Measurements from ENCODE around the gene FAM120A. TPM values are rescaled to one million over a fixed set of nuclear protein-coding genes. Genes with fewer than 3 reads are reported as not detected.

Gene FAM120A
- total RNA-seq, 1 experiment from 2014 or later = 115 TPM

- DNase-seq (ENCODE audit: low spot score) = peak; percentile 45
Observed at GRCh38 chr9:93577078-93577974, 125.8 kb downstream of the FAM120A start.

DNA sequence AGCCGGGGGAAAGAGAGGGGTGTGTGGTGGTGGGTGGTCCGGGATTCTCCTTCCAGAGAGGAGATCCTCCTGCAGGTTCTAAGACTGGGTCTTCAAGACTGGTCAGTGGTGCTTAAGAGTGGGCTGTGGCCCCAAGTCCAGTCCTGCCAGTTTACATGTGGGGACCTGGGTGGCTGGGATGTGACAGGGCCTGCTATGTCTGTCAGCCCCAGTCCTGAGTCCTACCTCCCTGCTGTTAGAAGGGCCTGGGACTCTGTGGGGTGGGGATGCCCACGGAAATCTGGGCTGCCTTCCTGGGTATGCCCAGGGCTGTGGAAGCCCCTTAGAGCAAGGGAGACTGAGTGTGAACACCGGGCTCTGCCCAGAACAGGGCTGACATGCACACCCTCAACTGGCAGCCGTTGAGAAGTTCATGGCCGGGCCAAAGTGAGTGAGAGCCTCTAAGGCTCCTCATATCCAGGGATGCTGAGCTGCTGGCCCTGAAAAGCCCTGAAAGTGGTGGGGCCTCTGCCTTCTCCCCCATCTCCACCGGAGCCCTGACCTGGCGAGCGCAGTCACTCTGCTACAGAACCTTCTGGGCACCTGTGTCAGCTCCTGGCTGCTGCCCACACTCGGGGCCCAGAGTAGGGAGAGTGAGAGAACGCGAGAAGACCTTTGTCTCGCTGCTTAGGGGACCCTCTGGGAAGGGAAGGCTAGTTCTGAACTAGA, 126.6 kb downstream of the FAM120A start:
- DNase-seq (ENCODE audit: low spot score) = no peak

- DNase-seq (ENCODE audit: low spot score) = no peak
Observed at GRCh38 chr9:93578844-93579243, 127.4 kb downstream of the FAM120A start.

DNA sequence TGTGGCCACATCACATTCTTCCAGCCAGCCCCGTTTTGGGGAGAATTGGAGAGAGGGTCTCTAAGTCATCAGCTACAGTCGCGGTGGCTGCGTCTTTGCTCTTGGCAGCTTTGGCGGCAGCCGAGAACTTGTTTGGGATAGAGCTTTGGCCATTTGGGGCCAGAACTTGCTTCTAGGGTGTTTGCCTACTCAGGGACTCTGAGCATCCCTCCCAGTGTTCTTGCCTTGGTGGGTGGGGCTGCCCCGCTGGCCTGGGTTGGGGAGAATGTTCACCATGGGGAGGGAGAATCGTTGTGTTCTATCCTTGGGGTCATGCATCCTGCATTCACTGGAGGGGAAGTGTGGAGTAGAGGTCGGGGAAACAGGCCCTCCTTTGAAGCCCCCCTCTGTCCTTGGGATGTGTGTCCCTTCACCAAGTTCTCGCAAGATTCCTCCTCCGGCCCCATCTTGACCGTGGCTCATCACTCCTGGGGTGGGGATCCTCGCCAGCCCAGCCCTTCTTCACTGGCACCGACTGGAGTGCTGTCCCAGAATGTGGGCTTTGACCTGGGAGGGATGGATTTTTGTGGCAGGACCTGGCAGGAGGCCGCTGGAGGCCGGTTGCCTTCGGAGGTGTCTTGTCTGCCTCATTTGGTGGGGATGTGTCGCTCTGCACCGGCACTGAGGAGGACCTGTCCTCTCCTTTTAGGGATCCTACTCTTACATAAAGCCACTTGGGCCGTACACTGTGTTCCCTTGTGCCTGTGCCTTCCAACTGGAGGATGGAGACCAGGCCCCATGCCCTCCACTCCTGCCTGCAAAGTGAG, 128.4 kb downstream of the FAM120A start:
- DNase-seq (ENCODE audit: low spot score) = no peak

DNA sequence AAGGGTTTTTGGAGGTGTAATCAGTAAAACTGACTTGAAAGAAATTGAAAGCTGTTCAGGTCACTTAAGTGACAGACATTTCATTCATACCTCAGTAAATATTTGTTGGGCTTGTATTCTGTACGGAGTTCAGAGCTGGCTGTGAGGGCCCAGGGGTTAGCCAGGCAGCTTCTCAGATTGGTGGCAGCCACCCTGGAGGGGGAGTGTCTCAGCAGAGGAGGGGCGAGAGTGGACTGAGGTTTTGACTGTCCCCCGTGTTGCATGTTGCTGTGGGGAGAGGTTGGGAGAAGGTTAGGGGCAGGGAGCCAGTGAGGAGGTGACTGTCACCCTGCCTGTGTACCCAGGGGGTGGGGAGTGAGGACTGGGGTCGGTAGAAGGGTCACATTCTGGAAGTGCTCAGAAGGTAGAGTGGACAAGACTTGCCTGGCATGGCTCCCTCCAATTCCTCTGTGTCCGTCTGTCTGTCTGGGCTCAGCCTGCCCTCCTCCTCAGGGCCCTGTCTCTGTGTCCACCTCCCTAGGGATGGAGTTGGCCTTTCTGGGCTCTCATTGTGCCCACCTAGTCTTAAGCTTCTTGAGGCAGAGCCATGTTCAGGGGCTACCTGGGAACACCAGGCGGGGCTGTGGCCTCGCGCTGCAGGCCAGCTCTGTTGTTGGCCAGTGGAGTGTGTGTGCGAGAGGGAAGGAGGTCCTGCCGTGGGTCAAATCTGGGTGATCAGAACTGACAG, 129.3 kb downstream of the FAM120A start:
- DNase-seq (ENCODE audit: low spot score) = no peak

DNA sequence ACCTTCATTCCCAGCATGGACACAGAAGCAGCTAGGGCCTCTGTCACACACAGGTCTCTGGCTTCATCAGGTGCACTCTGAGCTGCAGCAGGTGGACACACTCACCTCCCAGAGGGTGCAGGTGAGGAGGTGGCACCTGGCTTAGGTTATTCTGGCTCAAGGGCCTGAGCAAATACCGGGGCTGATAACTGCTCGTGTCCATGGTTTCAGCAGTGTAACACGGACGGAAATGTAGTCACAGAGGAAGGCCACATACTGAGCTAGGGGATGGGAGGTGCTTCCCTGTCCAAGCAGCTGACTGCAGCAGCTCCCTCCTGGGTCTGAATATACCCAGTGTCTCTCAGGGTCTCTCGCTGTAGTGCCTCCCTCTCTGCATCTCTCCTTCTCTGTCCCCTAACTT, 130.6 kb downstream of the FAM120A start:
- no peak for DNase-seq (ENCODE audit: low spot score)

DNA sequence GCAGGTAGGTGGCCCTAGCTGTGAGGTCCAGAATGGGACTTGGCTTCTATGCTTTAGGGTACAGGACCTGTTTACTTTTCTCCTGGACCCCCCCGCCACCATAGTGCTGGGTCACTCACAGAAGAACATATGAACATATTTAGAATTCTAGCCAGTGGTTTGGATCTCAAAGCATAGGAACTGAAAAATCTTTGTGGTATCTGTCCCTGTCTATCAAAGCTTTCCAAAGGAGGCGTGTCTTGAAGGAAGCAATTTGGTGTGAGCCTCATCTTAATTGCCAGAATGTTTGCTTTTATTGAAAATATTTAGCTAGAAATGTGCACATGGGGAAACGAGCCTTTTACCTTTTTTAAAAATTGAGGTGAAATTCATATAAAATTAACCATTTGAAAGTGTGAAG, 131.1 kb downstream of the FAM120A start:
- no peak for DNase-seq (ENCODE audit: low spot score)

- no peak for DNase-seq (ENCODE audit: low spot score)
Observed at GRCh38 chr9:93585259-93585658, 133.8 kb downstream of the FAM120A start.

- DNase-seq (ENCODE audit: low spot score) = no peak
Observed at GRCh38 chr9:93585695-93586094, 134.2 kb downstream of the FAM120A start.

GRCh38 chr9:93586290-93587057, 135.0 kb downstream of the FAM120A start:
- DNase-seq (ENCODE audit: low spot score) = no peak

GRCh38 chr9:93587284-93587650, 135.8 kb downstream of the FAM120A start:
- no peak for DNase-seq (ENCODE audit: low spot score)

- DNase-seq (ENCODE audit: low spot score) = no peak
Observed at GRCh38 chr9:93587651-93588347, 136.3 kb downstream of the FAM120A start.

- no peak for DNase-seq (ENCODE audit: low spot score)
Observed at GRCh38 chr9:93588641-93589609, 137.4 kb downstream of the FAM120A start.

DNA sequence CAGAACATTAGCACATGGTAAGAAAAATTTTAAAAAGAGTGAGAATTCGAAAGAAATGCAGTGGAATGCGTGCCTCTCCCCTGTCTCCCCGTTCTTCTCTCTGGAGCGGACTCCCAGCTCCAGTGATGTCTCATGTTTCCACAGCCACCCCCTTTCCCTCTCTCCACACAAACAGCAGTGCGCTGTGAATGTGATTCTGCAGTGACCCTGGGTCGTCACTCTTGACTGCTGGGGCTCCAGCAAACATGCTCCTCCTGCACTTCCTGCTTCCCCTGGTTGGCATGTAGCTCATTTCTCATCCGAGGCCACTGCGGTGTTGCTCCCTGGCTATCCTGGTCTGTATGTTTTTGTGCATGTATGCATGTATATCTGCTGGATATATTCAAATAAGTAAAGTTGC, 138.2 kb downstream of the FAM120A start:
- no peak for DNase-seq (ENCODE audit: low spot score)

GRCh38 chr9:93590609-93591234, 139.2 kb downstream of the FAM120A start:
- DNase-seq (ENCODE audit: low spot score) = no peak

- no peak for DNase-seq (ENCODE audit: low spot score)
Observed at GRCh38 chr9:93591301-93592007, 140.0 kb downstream of the FAM120A start.

GRCh38 chr9:93592008-93592642, 140.6 kb downstream of the FAM120A start:
- DNase-seq (ENCODE audit: low spot score) = no peak
